Epithelial cell of proximal tubule (primary cell): ENCODE data around the gene HAPLN3. TPM values are rescaled to one million over a fixed set of nuclear protein-coding genes. Genes with fewer than 3 reads are reported as not detected.

ENCODE experiments used
- DNase-seq: peaks from one replicate; pipeline ENCODE4 v3.0.0-alpha.2; 2011; ENCODE audit warnings: low read depth
- H3K4me3 ChIP-seq: 2 replicates; pipeline ENCODE4 v1.5.1; 2011; ENCODE audit warnings: low read depth, mild to moderate bottlenecking, low read length
- CTCF ChIP-seq: conservative IDR thresholded peaks from 2 replicates; pipeline ENCODE4 v1.5.1; 2012; ENCODE audit warnings: low read depth, mild to moderate bottlenecking, low read length
- total RNA-seq: library from RNA; depleted of rRNA; stranded (reverse); fragments of >200 nt; gene quantifications from 2 replicates; pipeline ENCODE4 v1.2.3, GENCODE V29; 2015

HAPLN3 gene
- total RNA-seq, 1 donor from 2014 or later, result 21.9 TPM

DNA sequence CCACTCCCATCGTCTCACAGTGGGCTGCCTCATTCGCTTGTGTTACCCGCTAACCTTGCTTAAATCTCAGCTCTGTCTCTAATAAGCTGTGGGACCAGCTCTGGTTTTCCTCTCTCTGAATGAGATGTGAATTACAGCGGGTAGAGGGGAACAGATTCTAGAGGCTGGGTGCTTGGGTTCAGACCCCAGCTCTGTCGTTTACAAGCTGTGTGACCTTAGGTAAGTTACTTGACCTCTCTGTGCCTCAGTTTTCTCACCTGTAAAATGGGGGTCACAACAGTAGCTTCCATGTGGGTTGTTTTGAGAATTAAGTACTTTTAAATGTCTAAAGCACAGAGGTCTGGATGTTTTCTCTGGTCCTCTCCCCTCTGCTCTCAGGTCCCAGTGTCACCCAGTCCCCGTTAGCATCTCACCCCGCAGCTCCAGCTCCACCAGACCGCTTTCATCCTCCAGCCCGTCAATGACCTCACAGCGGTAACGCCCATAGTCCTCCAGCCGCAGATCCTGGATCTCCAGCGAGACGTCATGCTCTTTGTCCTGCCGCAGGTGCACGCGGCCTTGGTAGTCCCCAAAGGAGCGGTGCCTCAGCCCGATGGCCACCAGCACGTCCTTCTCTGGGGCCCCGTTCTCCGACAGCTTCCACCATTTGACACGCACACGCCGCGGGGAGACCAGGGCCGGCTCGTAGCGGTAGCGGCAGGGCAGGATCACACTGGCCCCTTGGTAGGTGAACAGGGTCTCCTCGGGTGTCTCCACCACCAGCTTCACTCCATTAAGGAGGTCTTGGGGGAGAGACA, 14.2 kb downstream of the HAPLN3 start:
- TF ChIP-seq CTCF, result no peak
- no peak for DNase-seq

GRCh38 chr15:88878720-88879184, 16.6 kb downstream of the HAPLN3 start:
- no peak overlapping the region for H3K4me3 ChIP-seq
- DNase-seq, result no peak
- TF ChIP-seq CTCF, result peak; percentile 86

More for the DNA sequence above, 14.2 kb downstream of the HAPLN3 start:
- H3K4me3 ChIP-seq, result no peak overlapping the region

GRCh38 chr15:88877906-88878305, 17.4 kb downstream of the HAPLN3 start:
- TF ChIP-seq CTCF, result no peak
- no peak overlapping the region for H3K4me3 ChIP-seq
- no peak for DNase-seq

- no peak for TF ChIP-seq CTCF
- no peak for DNase-seq
- no peak overlapping the region for H3K4me3 ChIP-seq
These were observed 17.9 kb downstream of the HAPLN3 start for GRCh38 chr15:88877415-88877814.

GRCh38 chr15:88876573-88876972, 18.8 kb downstream of the HAPLN3 start:
- no peak for DNase-seq
- no peak overlapping the region for H3K4me3 ChIP-seq
- TF ChIP-seq CTCF, result no peak

GRCh38 chr15:88874684-88875083, 20.7 kb downstream of the HAPLN3 start:
- TF ChIP-seq CTCF, result no peak
- H3K4me3 ChIP-seq, result no peak overlapping the region
- DNase-seq, result no peak

DNA sequence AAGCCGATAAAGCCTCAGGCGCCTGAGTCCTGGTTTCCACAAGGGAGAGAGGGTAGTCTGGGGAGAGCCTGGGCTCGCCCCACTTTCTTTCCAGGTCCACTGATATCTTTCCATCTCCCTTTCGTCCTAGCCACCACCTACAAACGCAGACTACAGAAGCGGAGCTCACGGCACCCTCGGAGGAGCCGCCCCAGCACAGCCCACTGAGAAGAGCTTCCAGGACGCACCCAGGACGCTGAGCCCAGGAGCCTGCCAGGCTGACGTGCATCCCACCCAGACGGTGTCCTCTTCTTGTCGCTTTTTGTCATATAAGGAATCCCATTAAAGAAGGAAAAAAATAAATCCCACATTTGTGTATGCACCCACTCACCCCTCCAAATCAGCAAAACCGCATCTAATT, 21.1 kb downstream of the HAPLN3 start:
- no peak for DNase-seq
- H3K4me3 ChIP-seq, result no peak overlapping the region
- TF ChIP-seq CTCF, result no peak
